HG03432 (cell line): Measurements from ENCODE around the gene PYGB.

Experiments
- ATAC-seq: cut with Tn5 transposase; IDR thresholded peaks from one replicate; pipeline ENCODE4 v1.9.1; 2021; ENCODE audit warnings: mild to moderate bottlenecking, moderate library complexity; ENCODE audit not compliant: unreplicated experiment

PYGB gene

GRCh38 chr20:25280574-25281535 lies 33.0 kb downstream of the PYGB start:
- no peak for ATAC-seq

GRCh38 chr20:25281541-25281991 lies 33.7 kb downstream of the PYGB start:
- peak; percentile 73 for ATAC-seq

GRCh38 chr20:25282034-25282781 lies 34.3 kb downstream of the PYGB start:
- no peak for ATAC-seq

- no peak for ATAC-seq
Measured at GRCh38 chr20:25282796-25283195, 34.9 kb downstream of the PYGB start.

- no peak for ATAC-seq
Measured at GRCh38 chr20:25283221-25283951, 35.5 kb downstream of the PYGB start.

- ATAC-seq: no peak
Measured at GRCh38 chr20:25284131-25284601, 36.3 kb downstream of the PYGB start.

GRCh38 chr20:25285091-25285647 lies 37.3 kb downstream of the PYGB start:
- ATAC-seq: no peak

GRCh38 chr20:25285856-25286798 lies 38.2 kb downstream of the PYGB start:
- ATAC-seq: no peak

GRCh38 chr20:25286917-25287316 lies 39.0 kb downstream of the PYGB start:
- no peak for ATAC-seq

GRCh38 chr20:25287631-25288290 lies 39.9 kb downstream of the PYGB start:
- ATAC-seq: no peak

- ATAC-seq: peak; percentile 94
Measured at GRCh38 chr20:25288291-25289181, 40.7 kb downstream of the PYGB start.

GRCh38 chr20:25289886-25290597 lies 42.2 kb downstream of the PYGB start:
- ATAC-seq: no peak

- ATAC-seq: no peak
Measured at GRCh38 chr20:25290646-25291431, 43.0 kb downstream of the PYGB start.

GRCh38 chr20:25291432-25292133 lies 43.7 kb downstream of the PYGB start:
- ATAC-seq: no peak

GRCh38 chr20:25292176-25292891 lies 44.4 kb downstream of the PYGB start:
- no peak for ATAC-seq
